Measurements from ENCODE around the gene TTYH1. TPM values are rescaled to one million over a fixed set of nuclear protein-coding genes. Genes with fewer than 3 reads are reported as not detected.

The TTYH1 gene
- 0.23 TPM in 1 of 2 replicates, not detected in the other for total RNA-seq

GRCh38 chr19:54415208-54415900 lies at the start of gene TTYH1:
Gene TTYH1 (plus strand): TSS chr19:54415464. CDS start chr19:54415553, 89 bp downstream.

GRCh38 chr19:54448774-54449700 lies 33.8 kb downstream of the TTYH1 start, which contains the start of gene LENG8:
Gene LENG8 (plus strand): TSS chr19:54449199. CDS start chr19:54451345, 2,146 bp downstream.

GRCh38 chr19:54463531-54464043 lies 48.3 kb downstream of the TTYH1 start, which contains the start of gene LENG9:
Gene LENG9 (minus strand): TSS chr19:54463778. CDS start chr19:54463526, 252 bp downstream.

GRCh38 chr19:54473071-54473891 lies 58.0 kb downstream of the TTYH1 start, which contains the start of gene CDC42EP5:
Gene CDC42EP5 (minus strand): TSS chr19:54473296. CDS start chr19:54465547, 7,749 bp downstream.

Other genes with a start within 250 kb of the TTYH1 start
- 0.47 and 1.3 TPM in 2 replicates for gene TMC4, start 242.3 kb upstream of the TTYH1 start, total RNA-seq
- gene MBOAT7, start 225.9 kb upstream of the TTYH1 start, total RNA-seq: 64.2 and 66.3 TPM in 2 replicates
- 114 and 119 TPM in 2 replicates for gene TSEN34, start 224.2 kb upstream of the TTYH1 start, total RNA-seq
- gene RPS9, start 214.6 kb upstream of the TTYH1 start, total RNA-seq: 2,453 and 3,108 TPM in 2 replicates
- gene LILRB3, start 192.5 kb upstream of the TTYH1 start, total RNA-seq: not detected in 2 replicates
- gene LILRA6, start 172.7 kb upstream of the TTYH1 start, total RNA-seq: not detected in 2 replicates
- not detected in 2 replicates for gene LILRB5, start 158.2 kb upstream of the TTYH1 start, total RNA-seq
- not detected in 2 replicates for gene LILRB2, start 134.4 kb upstream of the TTYH1 start, total RNA-seq
- gene LILRA5, start 102.3 kb upstream of the TTYH1 start, total RNA-seq: not detected in 2 replicates
- gene LILRA4, start 76.3 kb upstream of the TTYH1 start, total RNA-seq: not detected in 2 replicates
- not detected in 2 replicates for gene LAIR1, start 50.5 kb upstream of the TTYH1 start, total RNA-seq
- gene LENG8, start 33.7 kb downstream of the TTYH1 start, total RNA-seq: 32.9 and 46.9 TPM in 2 replicates
- gene LENG9, start 48.3 kb downstream of the TTYH1 start, total RNA-seq: 10.2 and 11.6 TPM in 2 replicates
- 89.0 and 101 TPM in 2 replicates for gene CDC42EP5, start 57.8 kb downstream of the TTYH1 start, total RNA-seq
- not detected in 2 replicates for gene LAIR2, start 87.4 kb downstream of the TTYH1 start, total RNA-seq
- gene LILRA2, start 158.3 kb downstream of the TTYH1 start, total RNA-seq: not detected in 2 replicates
- not detected in 2 replicates for gene LILRA1, start 178.2 kb downstream of the TTYH1 start, total RNA-seq
- gene LILRB1, start 215.0 kb downstream of the TTYH1 start, total RNA-seq: not detected in 2 replicates
- gene LILRB4, start 247.5 kb downstream of the TTYH1 start, total RNA-seq: not detected in 2 replicates